ENCODE results near the gene SDCCAG8.

The SDCCAG8 gene

GRCh38 chr1:243316366-243316989 lies 60.6 kb downstream of the SDCCAG8 start:
- TF ChIP-seq CTCF (conservative IDR thresholded peaks at IDR 0.05; ENCODE audit: low read depth, low read length), result no peak
- no peak overlapping the region for H2AFZ ChIP-seq (ENCODE audit: low read depth)
- H3K4me1 ChIP-seq (ENCODE audit: low read depth, poor library complexity, severe bottlenecking), result peaks cover 42% of the 10 kb centered on the region
- H3K36me3 ChIP-seq (ENCODE audit: insufficient read depth), result no peaks in the 10 kb centered on the region
- H3K27me3 ChIP-seq (ENCODE audit: insufficient read depth, low read depth), result no peaks in the 10 kb centered on the region
- no peaks in the 10 kb centered on the region for H3K79me2 ChIP-seq (ENCODE audit: insufficient read depth, low read depth)
- H3K9ac ChIP-seq, result no peak overlapping the region
- H4K20me1 ChIP-seq (ENCODE audit: insufficient read depth), result no peaks in the 10 kb centered on the region
- H3K4me3 ChIP-seq (IDR thresholded peaks at IDR 0.05; ENCODE audit: insufficient read depth, low read depth, low read length), result no peak overlapping the region
- H3K4me2 ChIP-seq, result peak overlapping the region; percentile 55; the same call in 1 of the 2 replicates
- H3K27ac ChIP-seq, result no peak overlapping the region

GRCh38 chr1:243320224-243320623 lies 64.4 kb downstream of the SDCCAG8 start:
- Histone ChIP-seq H3K4me2 (no peak overlapping the region), H2AFZ (ENCODE audit: low read depth) (no peak overlapping the region), H3K4me3 (IDR thresholded peaks at IDR 0.05; ENCODE audit: insufficient read depth, low read depth, low read length) (no peak overlapping the region), H3K36me3 (ENCODE audit: insufficient read depth) (no peaks in the 10 kb centered on the region), H4K20me1 (ENCODE audit: insufficient read depth) (no peaks in the 10 kb centered on the region), H3K27ac (no peak overlapping the region), H3K79me2 (ENCODE audit: insufficient read depth, low read depth) (no peaks in the 10 kb centered on the region), H3K4me1 (ENCODE audit: low read depth, poor library complexity, severe bottlenecking) (peaks cover 18% of the 10 kb centered on the region), H3K27me3 (ENCODE audit: insufficient read depth, low read depth) (no peaks in the 10 kb centered on the region), H3K9ac (no peak overlapping the region)
- no peak for TF ChIP-seq CTCF (conservative IDR thresholded peaks at IDR 0.05; ENCODE audit: low read depth, low read length)

- no peak for TF ChIP-seq CTCF (conservative IDR thresholded peaks at IDR 0.05; ENCODE audit: low read depth, low read length)
- Histone ChIP-seq H4K20me1 (ENCODE audit: insufficient read depth) (no peaks in the 10 kb centered on the region), H3K79me2 (ENCODE audit: insufficient read depth, low read depth) (no peaks in the 10 kb centered on the region), H3K27ac (no peak overlapping the region), H3K4me2 (no peak overlapping the region), H3K4me3 (IDR thresholded peaks at IDR 0.05; ENCODE audit: insufficient read depth, low read depth, low read length) (no peak overlapping the region), H3K4me1 (ENCODE audit: low read depth, poor library complexity, severe bottlenecking) (no peaks in the 10 kb centered on the region), H2AFZ (ENCODE audit: low read depth) (no peak overlapping the region), H3K36me3 (ENCODE audit: insufficient read depth) (no peaks in the 10 kb centered on the region), H3K9ac (no peak overlapping the region), H3K27me3 (ENCODE audit: insufficient read depth, low read depth) (no peaks in the 10 kb centered on the region)
Measured at GRCh38 chr1:243322326-243322725, 66.5 kb downstream of the SDCCAG8 start.

- Histone ChIP-seq H2AFZ (ENCODE audit: low read depth) (no peak overlapping the region), H4K20me1 (ENCODE audit: insufficient read depth) (no peaks in the 10 kb centered on the region), H3K4me3 (IDR thresholded peaks at IDR 0.05; ENCODE audit: insufficient read depth, low read depth, low read length) (no peak overlapping the region), H3K27ac (no peak overlapping the region), H3K4me2 (no peak overlapping the region), H3K4me1 (ENCODE audit: low read depth, poor library complexity, severe bottlenecking) (no peaks in the 10 kb centered on the region), H3K79me2 (ENCODE audit: insufficient read depth, low read depth) (no peaks in the 10 kb centered on the region), H3K36me3 (ENCODE audit: insufficient read depth) (no peaks in the 10 kb centered on the region), H3K9ac (no peak overlapping the region), H3K27me3 (ENCODE audit: insufficient read depth, low read depth) (no peaks in the 10 kb centered on the region)
- TF ChIP-seq CTCF (conservative IDR thresholded peaks at IDR 0.05; ENCODE audit: low read depth, low read length), result no peak
Measured at GRCh38 chr1:243323491-243323890, 67.7 kb downstream of the SDCCAG8 start.

Data from KMS-11 (cell line).